Trophoblast cell (in vitro differentiated cells and primary cell): Measurements from ENCODE around the gene OSBPL1A. TPM values are rescaled to one million over a fixed set of nuclear protein-coding genes. Genes with fewer than 3 reads are reported as not detected.

Experiments used
- DNase-seq, 2 donors: peaks; one replicate each; pipeline ENCODE4 v3.0.0-alpha.2; 2016
- H2AFZ ChIP-seq: 2 replicates; pipeline ENCODE4 v1.6.1; 2013; ENCODE audit warnings: low read length, moderate library complexity, mild to moderate bottlenecking; ENCODE audit not compliant: insufficient read depth, poor library complexity
- H2AK5ac ChIP-seq: 2 replicates; pipeline ENCODE4 v1.6.1; 2013; ENCODE audit warnings: mild to moderate bottlenecking, low read length
- H2BK120ac ChIP-seq: 2 replicates; pipeline ENCODE4 v1.6.1; 2013; ENCODE audit warnings: low read length, mild to moderate bottlenecking, moderate library complexity; ENCODE audit not compliant: insufficient read depth, poor library complexity
- H2BK12ac ChIP-seq: 2 replicates; pipeline ENCODE4 v1.6.1; 2013; ENCODE audit warnings: mild to moderate bottlenecking, low read length, moderate library complexity
- H2BK5ac ChIP-seq: 2 replicates; pipeline ENCODE4 v1.6.1; 2013; ENCODE audit warnings: low read length, low read depth, moderate library complexity, mild to moderate bottlenecking; ENCODE audit not compliant: poor library complexity
- H3K14ac ChIP-seq: 2 replicates; pipeline ENCODE4 v1.6.1; 2013; ENCODE audit warnings: mild to moderate bottlenecking, low read length
- H3K18ac ChIP-seq: 2 replicates; pipeline ENCODE4 v1.6.1; 2013; ENCODE audit warnings: mild to moderate bottlenecking, low read length
- H3K23ac ChIP-seq: 2 replicates; pipeline ENCODE4 v1.6.1; 2013; ENCODE audit warnings: low read length
- H3K27ac ChIP-seq: 2 replicates; pipeline ENCODE4 v1.5.1; 2013; ENCODE audit warnings: low read depth, mild to moderate bottlenecking, inconsistent platforms, low read length, moderate library complexity
- H3K27me3 ChIP-seq: 2 replicates; pipeline ENCODE4 v1.6.1; 2013; ENCODE audit warnings: inconsistent platforms, mild to moderate bottlenecking, low read length, moderate library complexity; ENCODE audit not compliant: insufficient read depth
- H3K36me3 ChIP-seq, 2 experiments: 1 replicate in 1 of 2; 2 replicates in 1 of 2; pipeline ENCODE4 v1.6.1; 2013; ENCODE audit warnings: low read length in 2 of 2, mild to moderate bottlenecking in 2 of 2, moderate library complexity in 1 of 2; ENCODE audit not compliant: insufficient read depth in 2 of 2, control insufficient read depth in 1 of 2
- H3K4ac ChIP-seq: 2 replicates; pipeline ENCODE4 v1.6.1; 2013; ENCODE audit warnings: low read depth, mild to moderate bottlenecking, low read length, moderate library complexity
- H3K4me1 ChIP-seq, 2 experiments: 1 replicate in 1 of 2; 2 replicates in 1 of 2; pipeline ENCODE4 v1.6.1; 2013; ENCODE audit warnings: low read length in 2 of 2, mild to moderate bottlenecking in 2 of 2, moderate library complexity in 1 of 2; ENCODE audit not compliant: insufficient read depth in 2 of 2, control insufficient read depth in 1 of 2
- H3K4me2 ChIP-seq: 2 replicates; pipeline ENCODE4 v1.6.1; 2013; ENCODE audit warnings: inconsistent platforms, mild to moderate bottlenecking, low read length, moderate library complexity
- H3K4me3 ChIP-seq: 2 replicates; pipeline ENCODE4 v1.5.1; 2013; ENCODE audit warnings: mild to moderate bottlenecking, low read depth, low read length, inconsistent platforms
- H3K79me1 ChIP-seq: one replicate; pipeline ENCODE4 v1.6.1; 2013; ENCODE audit warnings: low read length
- H3K79me2 ChIP-seq: 2 replicates; pipeline ENCODE4 v1.6.1; 2013; ENCODE audit warnings: low read length, mild to moderate bottlenecking; ENCODE audit not compliant: control insufficient read depth, insufficient read depth, poor library complexity
- H3K9ac ChIP-seq: 2 replicates; pipeline ENCODE4 v1.6.1; 2013; ENCODE audit warnings: mild to moderate bottlenecking, low read length
- H3K9me3 ChIP-seq: 2 replicates; pipeline ENCODE4 v1.6.1; 2013; ENCODE audit warnings: low read depth, mild to moderate bottlenecking, control low read depth, inconsistent platforms, low read length; ENCODE audit not compliant: insufficient read depth
- H4K12ac ChIP-seq: 2 replicates; pipeline ENCODE4 v1.6.1; 2013; ENCODE audit warnings: low read depth, mild to moderate bottlenecking, low read length, moderate library complexity
- H4K8ac ChIP-seq: 2 replicates; pipeline ENCODE4 v1.6.1; 2013; ENCODE audit warnings: low read depth, mild to moderate bottlenecking, low read length, moderate library complexity
- H4K91ac ChIP-seq: one replicate; pipeline ENCODE4 v1.6.1; 2013; ENCODE audit warnings: low read depth, mild to moderate bottlenecking, low read length, moderate library complexity
- WGBS: extraction: QIAGEN DNeasy Blood & Tissue Kit; methylation state at CpG from one replicate; pipeline ENCODE4 v1.1.7; 2013; ENCODE audit warnings: missing lambda C conversion rate; ENCODE audit not compliant: insufficient read length, insufficient coverage; ENCODE audit errors: extremely low coverage; 5-methylcytosine and 5-hydroxymethylcytosine counted together
- polyA plus RNA-seq: library from polyadenylated mRNA; stranded (reverse); fragments of 200-250 nt; gene quantifications from 2 replicates; pipeline ENCODE4 v1.2.3, GENCODE V29; 2013

Gene OSBPL1A
- 31.6 and 33.4 TPM in 2 replicates for polyA plus RNA-seq

DNA sequence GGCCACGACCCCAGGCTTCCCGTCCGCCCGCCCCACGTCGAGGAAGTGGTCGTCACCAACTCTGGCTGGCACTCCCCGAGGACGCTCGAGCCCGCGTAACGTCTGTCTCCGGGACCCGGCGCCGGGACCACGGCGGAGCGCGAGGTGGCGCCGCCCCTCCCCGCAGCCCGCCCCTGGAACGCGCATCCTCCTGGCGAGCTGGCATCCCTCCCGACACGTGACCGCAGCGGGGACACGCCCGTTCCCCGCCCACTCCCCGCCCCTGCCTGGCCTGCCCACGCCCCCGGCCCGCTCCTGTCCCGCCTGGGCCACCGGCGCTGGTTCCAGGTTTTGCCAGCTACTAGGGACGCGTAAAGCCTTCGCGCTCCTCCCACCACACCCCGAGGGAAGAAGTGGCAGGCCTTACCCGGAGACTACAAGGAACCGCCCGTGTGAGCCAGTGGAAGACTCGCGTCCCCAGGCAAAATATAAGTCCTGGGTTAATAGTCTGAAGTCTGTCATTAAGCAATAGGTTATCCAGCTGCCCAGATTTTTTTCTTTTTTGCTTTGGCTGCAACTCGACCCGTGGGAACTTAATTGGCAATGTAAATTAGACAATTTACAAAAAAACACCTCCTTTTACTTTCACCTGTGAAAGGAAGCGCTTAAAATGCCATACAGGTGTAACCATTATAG, at the start of gene OSBPL1A:
TSS of gene OSBPL1A (minus strand) at position 131 of the 675 bp plus-strand sequence. CDS start 20,291 bp downstream, outside the sequence.
- Histone ChIP-seq H3K27me3 (no peaks in the 10 kb centered on the region), H3K36me3 (no peaks in the 10 kb centered on the region), H3K27ac (peak within 1 kb of the TSS; percentile 88), H2AK5ac (no peak within 1 kb of the TSS), H3K79me1 (peaks cover 5% of the 10 kb centered on the region), H3K9ac (peak within 1 kb of the TSS; percentile 42), H3K4ac (peak within 1 kb of the TSS; percentile 5), H2BK12ac (peak within 1 kb of the TSS; percentile 1), H3K18ac (peak within 1 kb of the TSS; percentile 55), H2AFZ (peak within 1 kb of the TSS; percentile 68), H3K23ac (no peak within 1 kb of the TSS), H3K79me2 (peaks cover 6% of the 10 kb centered on the region), H4K12ac (peak within 1 kb of the TSS; percentile 72), H4K91ac (peak within 1 kb of the TSS; percentile 56), H3K4me2 (peak within 1 kb of the TSS; percentile 71), H3K14ac (peak within 1 kb of the TSS; percentile 74), H2BK120ac (peak within 1 kb of the TSS; percentile 72), H2BK5ac (peak within 1 kb of the TSS; percentile 75), H4K8ac (peak within 1 kb of the TSS; percentile 72), H3K4me3 (peak within 1 kb of the TSS; percentile 86), H3K9me3 (no peaks in the 10 kb centered on the region), H3K4me1 (peaks cover 5 to 10% of the 10 kb centered on the region in 2 experiments)
- WGBS, result no CpG with 5 or more reads among the region's 55 CpGs
- DNase-seq, result peak; percentile 98

- no CpG with 5 or more reads among the region's 1 CpG for WGBS
- no peak overlapping the region for H3K4me3 ChIP-seq
- H4K12ac ChIP-seq, result no peak overlapping the region
Observed at GRCh38 chr18:24446953-24447538, 49.4 kb upstream of the OSBPL1A start.

DNA sequence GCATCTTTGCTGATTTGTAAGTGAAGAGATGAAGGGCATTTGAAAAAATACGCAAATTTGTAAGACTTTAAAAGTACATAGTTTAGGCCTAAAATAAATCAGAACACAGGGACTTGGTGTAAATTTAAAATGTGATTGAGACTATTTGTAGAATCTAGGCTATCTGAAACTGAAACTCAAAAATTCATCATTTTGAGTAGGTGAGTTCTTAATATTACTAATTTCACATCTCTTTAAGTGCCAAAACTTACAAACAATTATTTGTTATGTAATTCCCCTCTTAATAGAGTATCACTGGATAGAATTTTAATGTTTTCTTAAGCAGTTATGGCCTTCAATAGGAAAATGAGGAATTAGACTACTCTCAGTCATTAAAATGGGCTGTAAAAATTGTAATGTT, 48.8 kb upstream of the OSBPL1A start:
- Histone ChIP-seq H2AK5ac (no peak overlapping the region), H3K14ac (no peak overlapping the region), H3K4me2 (no peak overlapping the region), H3K18ac (no peak overlapping the region), H3K4me3 (no peak overlapping the region), H3K79me2 (no peaks in the 10 kb centered on the region), H3K9me3 (no peaks in the 10 kb centered on the region), H2BK5ac (no peak overlapping the region), H2BK12ac (no peak overlapping the region), H3K79me1 (no peaks in the 10 kb centered on the region), H3K23ac (no peak overlapping the region), H3K4ac (no peak overlapping the region), H3K27ac (no peak overlapping the region), H4K12ac (no peak overlapping the region), H4K91ac (no peak overlapping the region), H3K9ac (no peak overlapping the region), H4K8ac (no peak overlapping the region), H3K36me3 (peaks cover 3 to 11% of the 10 kb centered on the region in 2 experiments), H3K27me3 (no peaks in the 10 kb centered on the region), H3K4me1 (no peaks in the 10 kb centered on the region), H2BK120ac (no peak overlapping the region), H2AFZ (no peak overlapping the region)
- no CpG with 5 or more reads among the region's 1 CpG for WGBS
- no peak for DNase-seq

More at GRCh38 chr18:24446953-24447538, 49.4 kb upstream of the OSBPL1A start:
- H3K27me3 ChIP-seq, result no peaks in the 10 kb centered on the region
- H3K79me2 ChIP-seq, result no peaks in the 10 kb centered on the region
- no peak overlapping the region for H3K4me2 ChIP-seq
- H4K8ac ChIP-seq, result no peak overlapping the region
- H3K4ac ChIP-seq, result no peak overlapping the region
- no peak overlapping the region for H3K18ac ChIP-seq
- no peak overlapping the region for H2BK5ac ChIP-seq
- no peak overlapping the region for H3K23ac ChIP-seq
- no peak overlapping the region for H4K91ac ChIP-seq
- no peak overlapping the region for H3K9ac ChIP-seq
- H3K9me3 ChIP-seq, result no peaks in the 10 kb centered on the region
- no peak overlapping the region for H2AK5ac ChIP-seq
- no peak overlapping the region for H2AFZ ChIP-seq
- no peaks in the 10 kb centered on the region for H3K4me1 ChIP-seq
- H2BK12ac ChIP-seq, result no peak overlapping the region
- H3K79me1 ChIP-seq, result no peaks in the 10 kb centered on the region
- H3K14ac ChIP-seq, result no peak overlapping the region
- H3K27ac ChIP-seq, result no peak overlapping the region
- no peak for DNase-seq
- no peak overlapping the region for H2BK120ac ChIP-seq
- H3K36me3 ChIP-seq, result peaks cover 3 to 13% of the 10 kb centered on the region in 2 experiments

DNA sequence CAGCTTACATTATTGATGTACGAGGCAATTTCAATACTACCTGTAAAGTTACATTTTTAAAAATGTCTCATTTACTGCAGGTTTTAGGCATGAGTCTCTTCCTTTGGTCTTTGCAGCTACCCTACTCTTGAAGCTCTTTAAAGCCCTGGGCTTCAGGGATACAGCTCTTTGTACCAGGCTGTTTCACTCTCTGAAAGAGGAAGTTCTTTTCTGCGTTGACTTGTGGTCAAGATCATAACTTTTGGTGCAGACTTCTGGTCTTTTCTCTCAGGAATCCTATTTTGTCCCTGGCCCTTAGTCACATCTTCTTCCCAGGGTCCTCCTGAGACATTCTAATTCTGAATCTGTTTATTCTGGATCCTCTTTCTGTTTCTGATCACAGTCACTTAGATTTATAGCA, 46.2 kb upstream of the OSBPL1A start:
- Histone ChIP-seq H3K4ac (no peak overlapping the region), H2AK5ac (no peak overlapping the region), H4K91ac (no peak overlapping the region), H4K12ac (no peak overlapping the region), H3K79me1 (no peaks in the 10 kb centered on the region), H3K27ac (no peak overlapping the region), H2AFZ (no peak overlapping the region), H3K18ac (no peak overlapping the region), H3K23ac (no peak overlapping the region), H2BK120ac (no peak overlapping the region), H4K8ac (no peak overlapping the region), H3K79me2 (no peaks in the 10 kb centered on the region), H3K4me2 (no peak overlapping the region), H3K9me3 (no peaks in the 10 kb centered on the region), H3K14ac (no peak overlapping the region), H2BK12ac (no peak overlapping the region), H3K9ac (no peak overlapping the region), H3K36me3 (peaks cover 5 to 8% of the 10 kb centered on the region in 2 experiments), H3K4me1 (no peaks in the 10 kb centered on the region), H3K27me3 (no peaks in the 10 kb centered on the region), H2BK5ac (no peak overlapping the region), H3K4me3 (no peak overlapping the region)
- no CpG with 5 or more reads among the region's 2 CpGs for WGBS
- no peak for DNase-seq
